KMS-11 (cell line): ENCODE data around the gene OR5W2.
"Not testable (repeated sequence)": the region's sequence is repeated elsewhere in the genome, so short reads cannot be mapped to it uniquely, and the experiment has no call there.

Experiments used
- H2AFZ ChIP-seq: fragments of 200-600 bp; sonication (generic); 2 replicates; pipeline ENCODE4 v1.6.1; 2016; ENCODE audit warnings: antibody characterized with exemption, mixed run types, low read depth
- H3K27ac ChIP-seq: fragments of 200-600 bp; sonication (generic); 2 replicates; pipeline ENCODE4 v1.6.1; 2016; ENCODE audit warnings: mild to moderate bottlenecking, mixed run types
- H3K27me3 ChIP-seq: fragments of 200-600 bp; sonication (generic); 2 replicates; pipeline ENCODE4 v1.6.1; 2017; ENCODE audit warnings: mild to moderate bottlenecking, low read depth, mixed run types, moderate library complexity; ENCODE audit not compliant: insufficient read depth
- H3K36me3 ChIP-seq: fragments of 200-600 bp; sonication (generic); 2 replicates; pipeline ENCODE4 v1.6.1; 2017; ENCODE audit warnings: mild to moderate bottlenecking, mixed run types; ENCODE audit not compliant: insufficient read depth
- H3K4me1 ChIP-seq: fragments of 200-600 bp; sonication (generic); 2 replicates; pipeline ENCODE4 v1.6.1; 2016; ENCODE audit warnings: mild to moderate bottlenecking, low read depth, mixed run types; ENCODE audit not compliant: poor library complexity, severe bottlenecking
- H3K4me2 ChIP-seq: fragments of 200-600 bp; sonication (generic); 2 replicates; pipeline ENCODE4 v1.7.0; 2016; ENCODE audit warnings: mild to moderate bottlenecking, mixed run types
- H3K4me3 ChIP-seq: fragments of 200-600 bp; sonication (generic); IDR thresholded peaks from 2 replicates; pipeline ENCODE4 v1.6.1; 2017; ENCODE audit warnings: low read depth, low read length, mixed read lengths; ENCODE audit not compliant: insufficient read depth
- H3K79me2 ChIP-seq: fragments of 200-600 bp; sonication (generic); 2 replicates; pipeline ENCODE4 v1.6.1; 2016; ENCODE audit warnings: low read depth, mixed run types; ENCODE audit not compliant: insufficient read depth
- H3K9ac ChIP-seq: fragments of 200-600 bp; sonication (generic); 2 replicates; pipeline ENCODE4 v1.6.1; 2016; ENCODE audit warnings: mild to moderate bottlenecking, mixed run types
- H4K20me1 ChIP-seq: fragments of 200-600 bp; sonication (generic); 2 replicates; pipeline ENCODE4 v1.6.1; 2016; ENCODE audit warnings: mild to moderate bottlenecking, mixed run types; ENCODE audit not compliant: insufficient read depth

Gene OR5W2

GRCh38 chr11:55873146-55873545 lies 41.2 kb downstream of the OR5W2 start:
- H3K9ac ChIP-seq, H3K36me3 ChIP-seq, H3K4me3 ChIP-seq, H3K27ac ChIP-seq, H3K4me1 ChIP-seq, H3K27me3 ChIP-seq, H2AFZ ChIP-seq, H4K20me1 ChIP-seq, H3K79me2 ChIP-seq, H3K4me2 ChIP-seq: not testable (repeated sequence)

GRCh38 chr11:55872731-55873130 lies 41.7 kb downstream of the OR5W2 start:
- not testable (repeated sequence) for H2AFZ ChIP-seq, H3K4me2 ChIP-seq, H3K36me3 ChIP-seq, H3K79me2 ChIP-seq, H3K4me1 ChIP-seq, H3K27me3 ChIP-seq, H3K4me3 ChIP-seq, H3K27ac ChIP-seq, H4K20me1 ChIP-seq, H3K9ac ChIP-seq

GRCh38 chr11:55867354-55867753 lies 47.0 kb downstream of the OR5W2 start:
- H3K4me1 ChIP-seq, H2AFZ ChIP-seq, H3K27ac ChIP-seq, H3K79me2 ChIP-seq, H4K20me1 ChIP-seq, H3K4me3 ChIP-seq, H3K4me2 ChIP-seq, H3K27me3 ChIP-seq, H3K36me3 ChIP-seq, H3K9ac ChIP-seq: not testable (repeated sequence)
